HEK293 (cell line): Measurements from ENCODE around the gene DYNLRB1.

ENCODE experiments used
- CTCF ChIA-PET: fragments of 350-600 bp; formaldehyde crosslinking; extraction: SDS; loops from one replicate; lab custom pipeline; 2021; ENCODE audit warnings: antibody characterized with exemption; lab: Yijun Ruan, JAX
- POLR2A ChIA-PET: fragments of 300-600 bp; formaldehyde crosslinking; extraction: SDS; loops from one replicate; lab custom pipeline; 2020; ENCODE audit warnings: antibody characterized with exemption, inconsistent platforms; lab: Yijun Ruan, JAX
- H3K27ac ChIP-seq: fragments of 200-500 bp; sonication (Bioruptor generic); 2 replicates; pipeline ENCODE4 v1.5.1; 2014; ENCODE audit warnings: low read depth, low read length, control low read depth, inconsistent platforms; ENCODE audit errors: extremely low read depth
- H3K36me3 ChIP-seq, 2 experiments: fragments of 200-500 bp in 1 of 2; sonication (Bioruptor generic) in 1 of 2; 1 replicate in 1 of 2; 2 replicates in 1 of 2; pipeline ENCODE4 v1.5.1; 2014 to 2017; ENCODE audit warnings: inconsistent platforms in 2 of 2, low read length in 2 of 2; ENCODE audit not compliant: control insufficient read depth in 2 of 2, insufficient read depth in 1 of 2
- H3K4me1 ChIP-seq: fragments of 200-500 bp; sonication (Bioruptor generic); 2 replicates; pipeline ENCODE4 v1.5.1; 2014; ENCODE audit warnings: mild to moderate bottlenecking, low read length, inconsistent platforms; ENCODE audit not compliant: control insufficient read depth, insufficient read depth
- H3K4me3 ChIP-seq: 2 replicates; pipeline ENCODE4 v1.5.1; 2011; ENCODE audit warnings: low read depth, mild to moderate bottlenecking, control low read depth, low read length, moderate library complexity
- H3K9me3 ChIP-seq: fragments of 200-500 bp; sonication (Bioruptor generic); 2 replicates; pipeline ENCODE4 v1.5.1; 2014; ENCODE audit warnings: low read depth, low read length, inconsistent platforms; ENCODE audit not compliant: control insufficient read depth, insufficient read depth
- GFI1B ChIP-seq: fragments of 450-650 bp; formaldehyde crosslinking; IDR thresholded peaks from 2 replicates; pipeline ENCODE4 v1.5.1; 2016; ENCODE audit warnings: missing biosample characterization, missing genetic modification characterization
- KLF10 ChIP-seq: fragments of 450-650 bp; IDR thresholded peaks from 2 replicates; pipeline ENCODE4 v1.5.1; 2018; ENCODE audit warnings: missing biosample characterization, mild to moderate bottlenecking, missing genetic modification characterization
- KLF16 ChIP-seq: fragments of 450-650 bp; formaldehyde crosslinking; IDR thresholded peaks from 2 replicates; pipeline ENCODE4 v1.5.1; 2017; ENCODE audit warnings: missing biosample characterization, missing genetic modification characterization
- MEIS1 ChIP-seq: sonication (generic); formaldehyde crosslinking; IDR thresholded peaks from 2 replicates; pipeline ENCODE4 v1.8.1; 2022; ENCODE audit warnings: missing genetic modification reagents, mild to moderate bottlenecking, borderline replicate concordance
- MYNN ChIP-seq: fragments of 450-650 bp; formaldehyde crosslinking; IDR thresholded peaks from 2 replicates; pipeline ENCODE4 v1.5.1; 2016; ENCODE audit warnings: missing biosample characterization, missing genetic modification characterization, borderline replicate concordance
- SP3 ChIP-seq: fragments of 450-650 bp; formaldehyde crosslinking; IDR thresholded peaks from 2 replicates; pipeline ENCODE4 v1.5.1; 2016; ENCODE audit warnings: missing biosample characterization, missing genetic modification characterization
- TSHZ1 ChIP-seq: fragments of 450-650 bp; formaldehyde crosslinking; IDR thresholded peaks from 2 replicates; pipeline ENCODE4 v1.5.1; 2016; ENCODE audit warnings: missing biosample characterization, missing genetic modification characterization, borderline replicate concordance
- ZBTB11 ChIP-seq: fragments of 450-650 bp; formaldehyde crosslinking; conservative IDR thresholded peaks from 2 replicates; pipeline ENCODE4 v1.5.1; 2016; ENCODE audit warnings: low read depth, missing biosample characterization, missing genetic modification characterization
- ZFP69B ChIP-seq: fragments of 450-650 bp; formaldehyde crosslinking; IDR thresholded peaks from 2 replicates; pipeline ENCODE4 v1.5.1; 2016; ENCODE audit warnings: missing biosample characterization, missing genetic modification characterization
- ZNF16 ChIP-seq: fragments of 450-650 bp; formaldehyde crosslinking; IDR thresholded peaks from 2 replicates; pipeline ENCODE4 v1.5.1; 2016; ENCODE audit warnings: low read depth, missing biosample characterization, missing genetic modification characterization
- ZNF175 ChIP-seq: fragments of 450-650 bp; formaldehyde crosslinking; IDR thresholded peaks from 2 replicates; pipeline ENCODE4 v1.5.1; 2016; ENCODE audit warnings: missing biosample characterization, missing genetic modification characterization
- ZNF18 ChIP-seq: fragments of 450-650 bp; formaldehyde crosslinking; IDR thresholded peaks from 2 replicates; pipeline ENCODE4 v1.5.1; 2016; ENCODE audit warnings: missing biosample characterization, missing genetic modification characterization
- ZNF239 ChIP-seq: fragments of 450-650 bp; formaldehyde crosslinking; IDR thresholded peaks from 2 replicates; pipeline ENCODE4 v1.5.1; 2016; ENCODE audit warnings: missing biosample characterization, missing genetic modification characterization
- ZNF292 ChIP-seq: fragments of 450-650 bp; formaldehyde crosslinking; IDR thresholded peaks from 2 replicates; pipeline ENCODE4 v1.5.1; 2016; ENCODE audit warnings: low read depth, missing biosample characterization, missing genetic modification characterization, borderline replicate concordance
- ZNF354C ChIP-seq: fragments of 450-650 bp; formaldehyde crosslinking; IDR thresholded peaks from 2 replicates; pipeline ENCODE4 v1.5.1; 2016; ENCODE audit warnings: missing biosample characterization, missing genetic modification characterization, low read depth, borderline replicate concordance
- ZNF394 ChIP-seq: fragments of 450-650 bp; formaldehyde crosslinking; IDR thresholded peaks from 2 replicates; pipeline ENCODE4 v1.5.1; 2016; ENCODE audit warnings: missing biosample characterization, missing genetic modification characterization, mild to moderate bottlenecking, moderate library complexity, borderline replicate concordance
- ZNF529 ChIP-seq: fragments of 450-650 bp; formaldehyde crosslinking; IDR thresholded peaks from 2 replicates; pipeline ENCODE4 v1.5.1; 2017; ENCODE audit warnings: missing genetic modification characterization, missing biosample characterization; ENCODE audit not compliant: insufficient replicate concordance
- ZNF548 ChIP-seq: fragments of 450-650 bp; formaldehyde crosslinking; IDR thresholded peaks from 2 replicates; pipeline ENCODE4 v1.5.1; 2016; ENCODE audit warnings: missing biosample characterization, missing genetic modification characterization
- ZNF670 ChIP-seq: fragments of 450-650 bp; formaldehyde crosslinking; IDR thresholded peaks from 2 replicates; pipeline ENCODE4 v1.5.1; 2016; ENCODE audit warnings: missing biosample characterization, missing genetic modification characterization, low read depth
- ZNF777 ChIP-seq: fragments of 450-650 bp; formaldehyde crosslinking; IDR thresholded peaks from 2 replicates; pipeline ENCODE4 v1.5.1; 2017; ENCODE audit warnings: missing biosample characterization, missing genetic modification characterization, borderline replicate concordance
- TF ChIP-seq, protein P1 (sequence below): fragments of 450-650 bp; formaldehyde crosslinking; IDR thresholded peaks from 2 replicates; pipeline ENCODE4 v1.5.1; 2016; ENCODE audit warnings: missing biosample characterization, missing genetic modification characterization

The DYNLRB1 gene

GRCh38 chr20:34511891-34512265 is 4.3 kb upstream of the DYNLRB1 start:
- Histone ChIP-seq H3K36me3 (peaks cover 9 to 37% of the 10 kb centered on the region in 2 experiments; a peak in 1 of 3 replicates), H3K27ac (no peak overlapping the region), H3K9me3 (no peaks in the 10 kb centered on the region), H3K4me3 (no peak overlapping the region), H3K4me1 (no peaks in the 10 kb centered on the region)
- ChIA-PET POLR2A (no interaction called here), CTCF (interaction anchor here (0.5 to 1.3 kb wide), 2 partner anchors 11 to 14 kb away, joined by 3 to 6 read pairs; no protein-coding TSS in a partner anchor)
- TF ChIP-seq ZNF394 (tag by site-specific recombination) = no peak
- no peak for TF ChIP-seq ZNF670
- no peak for TF ChIP-seq ZNF777
- TF ChIP-seq, protein P1, sequence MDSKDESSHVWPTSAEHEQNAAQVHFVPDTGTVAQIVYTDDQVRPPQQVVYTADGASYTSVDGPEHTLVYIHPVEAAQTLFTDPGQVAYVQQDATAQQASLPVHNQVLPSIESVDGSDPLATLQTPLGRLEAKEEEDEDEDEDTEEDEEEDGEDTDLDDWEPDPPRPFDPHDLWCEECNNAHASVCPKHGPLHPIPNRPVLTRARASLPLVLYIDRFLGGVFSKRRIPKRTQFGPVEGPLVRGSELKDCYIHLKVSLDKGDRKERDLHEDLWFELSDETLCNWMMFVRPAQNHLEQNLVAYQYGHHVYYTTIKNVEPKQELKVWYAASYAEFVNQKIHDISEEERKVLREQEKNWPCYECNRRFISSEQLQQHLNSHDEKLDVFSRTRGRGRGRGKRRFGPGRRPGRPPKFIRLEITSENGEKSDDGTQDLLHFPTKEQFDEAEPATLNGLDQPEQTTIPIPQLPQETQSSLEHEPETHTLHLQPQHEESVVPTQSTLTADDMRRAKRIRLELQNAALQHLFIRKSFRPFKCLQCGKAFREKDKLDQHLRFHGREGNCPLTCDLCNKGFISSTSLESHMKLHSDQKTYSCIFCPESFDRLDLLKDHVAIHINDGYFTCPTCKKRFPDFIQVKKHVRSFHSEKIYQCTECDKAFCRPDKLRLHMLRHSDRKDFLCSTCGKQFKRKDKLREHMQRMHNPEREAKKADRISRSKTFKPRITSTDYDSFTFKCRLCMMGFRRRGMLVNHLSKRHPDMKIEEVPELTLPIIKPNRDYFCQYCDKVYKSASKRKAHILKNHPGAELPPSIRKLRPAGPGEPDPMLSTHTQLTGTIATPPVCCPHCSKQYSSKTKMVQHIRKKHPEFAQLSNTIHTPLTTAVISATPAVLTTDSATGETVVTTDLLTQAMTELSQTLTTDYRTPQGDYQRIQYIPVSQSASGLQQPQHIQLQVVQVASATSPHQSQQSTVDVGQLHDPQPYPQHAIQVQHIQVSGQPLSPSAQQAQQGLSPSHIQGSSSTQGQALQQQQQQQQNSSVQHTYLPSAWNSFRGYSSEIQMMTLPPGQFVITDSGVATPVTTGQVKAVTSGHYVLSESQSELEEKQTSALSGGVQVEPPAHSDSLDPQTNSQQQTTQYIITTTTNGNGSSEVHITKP (tag by site-specific recombination) = no peak
- TF ChIP-seq ZNF354C (tag by site-specific recombination) = no peak
- no peak for TF ChIP-seq ZNF239 (tag by site-specific recombination)
- TF ChIP-seq MEIS1 (CRISPR knock-in tag) = no peak
- TF ChIP-seq ZNF175 = no peak
- TF ChIP-seq TSHZ1 = no peak
- TF ChIP-seq KLF16 = no peak
- TF ChIP-seq KLF10 (tag by site-specific recombination) = no peak
- no peak for TF ChIP-seq ZNF529 (tag by site-specific recombination)
- TF ChIP-seq ZNF16 (tag by site-specific recombination) = no peak
- no peak for TF ChIP-seq MYNN (tag by site-specific recombination)
- TF ChIP-seq SP3 (tag by site-specific recombination) = no peak
- TF ChIP-seq ZNF292 (tag by site-specific recombination) = no peak
- TF ChIP-seq ZFP69B (tag by site-specific recombination) = no peak
- no peak for TF ChIP-seq GFI1B (tag by site-specific recombination)

- H3K4me3 ChIP-seq = no peak overlapping the region
- ChIA-PET CTCF (interaction anchor here (0.6 to 1.3 kb wide), 2 partner anchors 10 to 146 kb away, joined by 4 to 6 read pairs; no protein-coding TSS in a partner anchor), POLR2A (no interaction called here)
- no peak overlapping the region for H3K27ac ChIP-seq
- no peaks in the 10 kb centered on the region for H3K4me1 ChIP-seq
- H3K9me3 ChIP-seq = no peaks in the 10 kb centered on the region
- peaks cover 4 to 37% of the 10 kb centered on the region in 2 experiments; a peak in 1 of 3 replicates for H3K36me3 ChIP-seq
- no peak for TF ChIP-seq GFI1B (tag by site-specific recombination)
- TF ChIP-seq ZNF18 (tag by site-specific recombination) = no peak
- TF ChIP-seq ZNF548 (tag by site-specific recombination) = no peak
- no peak for TF ChIP-seq ZBTB11
Measured at GRCh38 chr20:34512266-34512954, 3.8 kb upstream of the DYNLRB1 start.
